ENCODE data around the gene ZBTB44. TPM values are rescaled to one million over a fixed set of nuclear protein-coding genes. Genes with fewer than 3 reads are reported as not detected.
"Not testable (repeated sequence)": the region's sequence is repeated elsewhere in the genome, so short reads cannot be mapped to it uniquely, and the experiment has no call there.

ZBTB44 gene
- total RNA-seq, 2 experiments from 2014 or later: 37.6 to 42.9 TPM

GRCh38 chr11:130313383-130314183 is 1.1 kb downstream of the ZBTB44 start:
- POLR2A ChIA-PET: no interaction called here
- CTCF ChIA-PET: no interaction called here

- ChIA-PET CTCF (no interaction called here), POLR2A (no interaction called here)
Measured at GRCh38 chr11:130312046-130312445, 2.7 kb downstream of the ZBTB44 start.

GRCh38 chr11:130310622-130311021 is 4.1 kb downstream of the ZBTB44 start:
- ChIA-PET CTCF (interaction anchor here (0.7 kb wide), 1 partner anchor 381 kb away, joined by 3 read pairs; no protein-coding TSS in a partner anchor), POLR2A (no interaction called here)

GRCh38 chr11:130308886-130309285 is 5.8 kb downstream of the ZBTB44 start:
- CTCF ChIA-PET: no interaction called here

GRCh38 chr11:130308059-130308458 is 6.7 kb downstream of the ZBTB44 start:
- POLR2A ChIA-PET: no interaction called here
- CTCF ChIA-PET: no interaction called here

More at GRCh38 chr11:130308886-130309285, 5.8 kb downstream of the ZBTB44 start:
- POLR2A ChIA-PET: no interaction called here

GRCh38 chr11:130304651-130305050 is 10.1 kb downstream of the ZBTB44 start:
- CTCF ChIA-PET: interaction anchor here (0.5 to 0.6 kb wide), 2 partner anchors 67 to 271 kb away, joined by 4 to 5 read pairs; no protein-coding TSS in a partner anchor
- POLR2A ChIA-PET: no interaction called here

- ChIA-PET CTCF (no interaction called here), POLR2A (no interaction called here)
Measured at GRCh38 chr11:130301002-130301401, 13.7 kb downstream of the ZBTB44 start.

GRCh38 chr11:130300567-130300966 is 14.2 kb downstream of the ZBTB44 start:
- ChIA-PET POLR2A (no interaction called here), CTCF (no interaction called here)

GRCh38 chr11:130299978-130300377 is 14.7 kb downstream of the ZBTB44 start:
- CTCF ChIA-PET: no interaction called here
- POLR2A ChIA-PET: no interaction called here

- CTCF ChIA-PET: no interaction called here
- POLR2A ChIA-PET: no interaction called here
Measured at GRCh38 chr11:130295657-130296056, 19.1 kb downstream of the ZBTB44 start.

- POLR2A ChIA-PET: no interaction called here
- CTCF ChIA-PET: no interaction called here
Measured at GRCh38 chr11:130282111-130282510, 32.6 kb downstream of the ZBTB44 start.

GRCh38 chr11:130281341-130281740 is 33.4 kb downstream of the ZBTB44 start:
- POLR2A ChIA-PET, CTCF ChIA-PET: not testable (repeated sequence)

- ChIA-PET POLR2A (no interaction called here), CTCF (no interaction called here)
Measured at GRCh38 chr11:130279989-130280388, 34.7 kb downstream of the ZBTB44 start.

- ChIA-PET POLR2A (no interaction called here), CTCF (no interaction called here)
Measured at GRCh38 chr11:130278745-130279144, 36.0 kb downstream of the ZBTB44 start.

GRCh38 chr11:130278151-130278550 is 36.6 kb downstream of the ZBTB44 start:
- ChIA-PET POLR2A (no interaction called here), CTCF (no interaction called here)

- ChIA-PET POLR2A (no interaction called here), CTCF (no interaction called here)
Measured at GRCh38 chr11:130272336-130272735, 42.4 kb downstream of the ZBTB44 start.

- ChIA-PET POLR2A (no interaction called here), CTCF (no interaction called here)
Measured at GRCh38 chr11:130269326-130269943, 45.3 kb downstream of the ZBTB44 start.

GRCh38 chr11:130263351-130263750 is 51.4 kb downstream of the ZBTB44 start:
- POLR2A ChIA-PET: no interaction called here
- CTCF ChIA-PET: no interaction called here

- POLR2A ChIA-PET: no interaction called here
- CTCF ChIA-PET: no interaction called here
Measured at GRCh38 chr11:130262424-130262823, 52.3 kb downstream of the ZBTB44 start.

GRCh38 chr11:130261571-130261970 is 53.1 kb downstream of the ZBTB44 start:
- ChIA-PET CTCF (no interaction called here), POLR2A (no interaction called here)

- ChIA-PET CTCF (no interaction called here), POLR2A (no interaction called here)
Measured at GRCh38 chr11:130260742-130261141, 54.0 kb downstream of the ZBTB44 start.

Data from activated CD8-positive, alpha-beta memory T cell treated with anti-CD3 and anti-CD28 coated beads for 36 hours (primary cell).